ENCODE results near the gene ZKSCAN1. TPM values are rescaled to one million over a fixed set of nuclear protein-coding genes. Genes with fewer than 3 reads are reported as not detected.

The ZKSCAN1 gene
- total RNA-seq, 1 experiment from 2014 or later, result 19.4 TPM

- Histone ChIP-seq H3K4me3 (no peak overlapping the region), H3K27ac (peak overlapping the region; percentile 91), H3K9me3 (replicated peaks) (0 out of 2 replicates have a peak, but pooled peaks cover 3% of the 10 kb centered on the region), H3K4me1 (replicated peaks) (peaks cover 35% of the 10 kb centered on the region), H3K27me3 (replicated peaks) (no peaks in the 10 kb centered on the region), H3K36me3 (peaks cover 76% of the 10 kb centered on the region)
- DNase-seq (ENCODE audit: low read depth in 1 of 2, low spot score in 2 of 2), result peak; percentile 85 to 91
These were observed 19.6 kb downstream of the ZKSCAN1 start for GRCh38 chr7:100034871-100035510.

GRCh38 chr7:100035876-100036275 is 20.5 kb downstream of the ZKSCAN1 start:
- Histone ChIP-seq H3K27ac (peak overlapping the region; percentile 91), H3K36me3 (peaks cover 67% of the 10 kb centered on the region), H3K27me3 (replicated peaks) (no peaks in the 10 kb centered on the region), H3K4me3 (no peak overlapping the region), H3K9me3 (replicated peaks) (0 out of 2 replicates have a peak, but pooled peaks cover 3% of the 10 kb centered on the region), H3K4me1 (replicated peaks) (peaks cover 44% of the 10 kb centered on the region)
- DNase-seq (ENCODE audit: low read depth in 1 of 2, low spot score in 2 of 2), result no peak

GRCh38 chr7:100038326-100038725 is 22.9 kb downstream of the ZKSCAN1 start:
- Histone ChIP-seq H3K4me3 (no peak overlapping the region), H3K4me1 (replicated peaks) (peaks cover 56% of the 10 kb centered on the region)
- DNase-seq (ENCODE audit: low read depth in 1 of 2, low spot score in 2 of 2), result no peak

DNA sequence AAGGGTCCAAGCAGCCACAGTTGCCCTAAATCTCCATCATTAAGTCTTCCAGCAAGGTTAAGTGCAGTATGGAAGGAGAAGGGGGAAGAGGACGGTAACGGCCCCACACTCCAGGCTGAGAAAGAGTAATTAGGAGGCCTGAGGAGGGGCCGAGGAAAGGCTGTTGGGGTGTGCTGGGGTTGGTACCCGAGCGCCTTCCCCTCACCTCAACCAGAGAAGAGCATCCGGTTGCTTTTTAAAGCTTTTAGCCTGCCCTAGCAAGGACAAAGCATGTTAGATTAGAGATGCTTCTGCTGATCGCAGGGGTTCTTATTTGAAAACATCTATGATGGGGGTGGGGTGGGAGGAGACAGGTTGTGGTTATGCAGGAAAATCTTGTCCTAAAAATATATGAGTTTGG is 25.2 kb downstream of the ZKSCAN1 start:
- Histone ChIP-seq H3K9me3 (replicated peaks) (no peaks in the 10 kb centered on the region), H3K4me3 (no peak overlapping the region), H3K27me3 (replicated peaks) (no peaks in the 10 kb centered on the region), H3K36me3 (peaks cover 27% of the 10 kb centered on the region), H3K4me1 (replicated peaks) (peaks cover 36% of the 10 kb centered on the region), H3K27ac (peak overlapping the region; percentile 40)
- no peak for DNase-seq (ENCODE audit: low read depth in 1 of 2, low spot score in 2 of 2)

More at GRCh38 chr7:100038326-100038725, 22.9 kb downstream of the ZKSCAN1 start:
- no peak overlapping the region for H3K27ac ChIP-seq
- no peaks in the 10 kb centered on the region for H3K27me3 ChIP-seq (replicated peaks)
- 0 out of 2 replicates have a peak, but pooled peaks cover 3% of the 10 kb centered on the region for H3K9me3 ChIP-seq (replicated peaks)
- peaks cover 44% of the 10 kb centered on the region for H3K36me3 ChIP-seq

- H3K4me1 ChIP-seq (replicated peaks), result peaks cover 31% of the 10 kb centered on the region
- H3K36me3 ChIP-seq, result peaks cover 5% of the 10 kb centered on the region; the same call in 1 of the 2 replicates
- H3K27me3 ChIP-seq (replicated peaks), result no peaks in the 10 kb centered on the region
- H3K4me3 ChIP-seq, result no peak overlapping the region
- no peak overlapping the region for H3K27ac ChIP-seq
- no peak for DNase-seq (ENCODE audit: low read depth in 1 of 2, low spot score in 2 of 2)
- H3K9me3 ChIP-seq (replicated peaks), result no peaks in the 10 kb centered on the region
These were observed 29.3 kb downstream of the ZKSCAN1 start for GRCh38 chr7:100044718-100045117.

DNA sequence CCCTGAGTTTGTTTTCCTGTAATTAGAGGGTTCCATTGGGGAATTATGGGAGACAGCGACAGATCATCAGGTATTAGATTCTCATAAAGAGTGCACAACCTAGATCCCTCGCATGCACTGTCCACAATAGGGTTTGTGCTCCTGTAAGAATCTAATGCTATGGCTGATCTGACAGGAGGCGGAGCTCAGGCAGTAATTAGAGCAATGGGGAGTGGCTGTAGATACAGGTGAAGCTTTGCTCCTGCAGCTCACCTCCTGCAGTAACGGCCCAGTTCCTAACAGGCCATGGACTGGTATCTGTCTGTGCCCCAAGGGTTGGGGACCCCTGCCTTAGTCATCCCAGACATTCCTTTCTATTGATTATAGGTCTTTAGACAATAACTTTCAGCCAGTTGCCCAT is 33.3 kb downstream of the ZKSCAN1 start:
- H3K36me3 ChIP-seq, result peaks cover 18% of the 10 kb centered on the region
- peaks cover 16% of the 10 kb centered on the region for H3K4me1 ChIP-seq (replicated peaks)
- DNase-seq (ENCODE audit: low read depth in 1 of 2, low spot score in 2 of 2), result no peak
- H3K27me3 ChIP-seq (replicated peaks), result no peaks in the 10 kb centered on the region
- H3K4me3 ChIP-seq, result no peak overlapping the region
- no peaks in the 10 kb centered on the region for H3K9me3 ChIP-seq (replicated peaks)
- no peak overlapping the region for H3K27ac ChIP-seq

- H3K9me3 ChIP-seq (replicated peaks), result no peaks in the 10 kb centered on the region
- peaks cover 16% of the 10 kb centered on the region for H3K4me1 ChIP-seq (replicated peaks)
- H3K4me3 ChIP-seq, result peak within 1 kb of the TSS; percentile 77
- H3K36me3 ChIP-seq, result peaks cover 20% of the 10 kb centered on the region
- peak; percentile 84 to 89 for DNase-seq (ENCODE audit: low read depth in 1 of 2, low spot score in 2 of 2)
- H3K27ac ChIP-seq, result peak within 1 kb of the TSS; percentile 79
- no peaks in the 10 kb centered on the region for H3K27me3 ChIP-seq (replicated peaks)
These were observed 34.3 kb downstream of the ZKSCAN1 start, which contains the start of gene ZSCAN21 for GRCh38 chr7:100049441-100050291. TSS of gene ZSCAN21 (plus strand) at chr7:100049774. CDS start at chr7:100057007, 7,233 bp downstream.

GRCh38 chr7:100051611-100052010 is 36.2 kb downstream of the ZKSCAN1 start:
- Histone ChIP-seq H3K36me3 (peaks cover 20% of the 10 kb centered on the region), H3K27ac (no peak overlapping the region), H3K9me3 (replicated peaks) (no peaks in the 10 kb centered on the region), H3K4me3 (no peak overlapping the region), H3K27me3 (replicated peaks) (no peaks in the 10 kb centered on the region), H3K4me1 (replicated peaks) (peaks cover 16% of the 10 kb centered on the region)
- no peak for DNase-seq (ENCODE audit: low read depth in 1 of 2, low spot score in 2 of 2)

DNA sequence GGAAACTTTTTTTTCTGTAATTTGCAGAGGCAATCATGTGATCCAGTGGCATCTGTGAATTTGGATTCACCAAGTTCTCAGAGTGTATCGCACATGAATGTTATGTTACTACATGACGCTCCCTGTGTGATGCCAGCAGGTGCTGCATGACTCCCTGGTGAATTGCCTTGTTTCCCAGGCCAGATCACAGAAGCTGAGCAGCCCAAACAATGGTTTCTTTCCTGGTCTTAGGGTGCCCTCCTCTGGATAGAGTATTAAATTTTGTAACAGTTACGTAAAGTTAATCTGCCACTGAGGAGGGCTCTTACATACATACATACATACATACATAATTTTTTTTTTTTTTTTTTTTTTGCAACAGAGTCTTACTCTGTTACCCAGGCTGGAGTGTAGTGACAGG is 37.8 kb downstream of the ZKSCAN1 start:
- peak; percentile 59 to 74 for DNase-seq (ENCODE audit: low read depth in 1 of 2, low spot score in 2 of 2)
- Histone ChIP-seq H3K36me3 (peaks cover 36% of the 10 kb centered on the region), H3K4me1 (replicated peaks) (peaks cover 16% of the 10 kb centered on the region), H3K27me3 (replicated peaks) (no peaks in the 10 kb centered on the region), H3K27ac (no peak overlapping the region), H3K9me3 (replicated peaks) (no peaks in the 10 kb centered on the region), H3K4me3 (no peak overlapping the region)

DNA sequence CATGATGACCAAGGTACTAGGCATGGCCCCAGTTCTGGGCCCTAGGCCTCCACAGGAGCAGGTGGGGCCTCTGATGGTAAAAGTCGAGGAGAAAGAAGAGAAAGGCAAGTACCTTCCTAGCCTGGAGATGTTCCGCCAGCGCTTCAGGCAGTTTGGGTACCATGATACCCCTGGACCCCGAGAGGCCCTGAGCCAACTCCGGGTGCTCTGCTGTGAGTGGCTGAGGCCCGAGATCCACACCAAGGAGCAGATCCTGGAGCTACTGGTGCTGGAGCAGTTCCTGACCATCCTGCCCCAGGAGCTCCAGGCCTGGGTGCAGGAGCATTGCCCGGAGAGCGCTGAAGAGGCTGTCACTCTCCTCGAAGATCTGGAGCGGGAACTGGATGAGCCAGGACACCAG is 41.6 kb downstream of the ZKSCAN1 start:
- Histone ChIP-seq H3K4me3 (no peak overlapping the region), H3K9me3 (replicated peaks) (no peaks in the 10 kb centered on the region), H3K4me1 (replicated peaks) (no peaks in the 10 kb centered on the region), H3K27me3 (replicated peaks) (no peaks in the 10 kb centered on the region), H3K27ac (no peak overlapping the region), H3K36me3 (peaks cover 57% of the 10 kb centered on the region)
- no peak for DNase-seq (ENCODE audit: low read depth in 1 of 2, low spot score in 2 of 2)

DNA sequence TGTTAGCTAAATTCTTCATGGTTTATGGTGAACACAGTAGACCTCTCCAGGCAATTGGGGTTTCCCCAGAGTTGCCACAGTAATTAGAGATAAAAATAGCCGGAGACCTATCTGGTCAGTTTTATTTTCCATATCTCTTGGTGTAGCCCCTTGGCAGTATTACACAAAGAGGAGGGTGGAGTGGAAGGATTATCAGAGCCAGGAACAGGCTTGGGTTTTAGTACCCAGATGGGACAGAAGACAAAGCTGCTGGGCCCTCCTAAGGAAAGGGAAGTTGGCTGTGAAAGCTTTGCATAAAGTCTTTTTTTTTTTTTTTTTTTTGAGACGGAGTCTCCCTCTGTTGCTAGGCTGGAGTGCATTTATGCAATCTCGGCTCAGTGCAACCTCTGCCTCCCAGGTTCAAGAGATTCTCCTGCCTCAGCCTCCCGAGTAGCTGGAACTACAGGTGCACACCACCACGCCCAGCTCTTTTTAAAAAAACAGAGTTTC is 43.9 kb downstream of the ZKSCAN1 start:
- Histone ChIP-seq H3K36me3 (peaks cover 61% of the 10 kb centered on the region), H3K9me3 (replicated peaks) (no peaks in the 10 kb centered on the region), H3K27ac (no peak overlapping the region), H3K27me3 (replicated peaks) (no peaks in the 10 kb centered on the region), H3K4me1 (replicated peaks) (no peaks in the 10 kb centered on the region), H3K4me3 (no peak overlapping the region)
- DNase-seq (ENCODE audit: low read depth in 1 of 2, low spot score in 2 of 2), result no peak

- H3K4me3 ChIP-seq, result no peak overlapping the region
- DNase-seq (ENCODE audit: low read depth in 1 of 2, low spot score in 2 of 2), result no peak
- no peaks in the 10 kb centered on the region for H3K4me1 ChIP-seq (replicated peaks)
- no peak overlapping the region for H3K27ac ChIP-seq
- H3K9me3 ChIP-seq (replicated peaks), result no peaks in the 10 kb centered on the region
- H3K27me3 ChIP-seq (replicated peaks), result no peaks in the 10 kb centered on the region
- peaks cover 83% of the 10 kb centered on the region for H3K36me3 ChIP-seq
These were observed 46.3 kb downstream of the ZKSCAN1 start for GRCh38 chr7:100061518-100062193.

DNA sequence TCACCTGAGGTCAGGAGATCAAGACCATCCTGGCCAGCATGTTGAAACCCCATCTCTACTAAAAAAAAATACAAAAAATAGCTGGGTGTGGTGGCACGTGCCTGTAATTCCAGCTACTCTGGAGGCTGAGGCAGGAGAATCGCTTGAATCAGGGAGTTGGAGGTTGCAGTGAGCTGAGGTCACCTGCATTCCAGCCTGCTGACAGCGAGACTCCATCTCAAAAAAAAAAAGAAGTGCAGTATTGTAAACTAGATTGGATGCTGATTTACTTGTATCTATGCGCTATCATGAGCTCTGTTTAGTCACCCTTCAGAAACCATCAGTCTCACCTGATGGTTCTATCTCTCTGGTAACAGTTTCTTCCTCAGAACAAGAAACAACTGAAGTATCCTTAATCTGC is 48.0 kb downstream of the ZKSCAN1 start:
- peaks cover 83% of the 10 kb centered on the region for H3K36me3 ChIP-seq
- no peak overlapping the region for H3K4me3 ChIP-seq
- H3K9me3 ChIP-seq (replicated peaks), result no peaks in the 10 kb centered on the region
- no peaks in the 10 kb centered on the region for H3K4me1 ChIP-seq (replicated peaks)
- H3K27ac ChIP-seq, result no peak overlapping the region
- no peak for DNase-seq (ENCODE audit: low read depth in 1 of 2, low spot score in 2 of 2)
- H3K27me3 ChIP-seq (replicated peaks), result no peaks in the 10 kb centered on the region
